Measurements from ENCODE around the gene WIPF3.

- no peak for TF ChIP-seq CTCF (conservative IDR thresholded peaks at IDR 0.05; ENCODE audit: low read length)
- no peak for TF ChIP-seq EZH2phosphoT487 (IDR thresholded peaks at IDR 0.05; ENCODE audit: borderline replicate concordance)
These were observed 25.4 kb downstream of the WIPF3 start for GRCh38 chr7:29831705-29832104.

All from Loucy (cell line).